NT2/D1 (cell line): ENCODE measurements around the gene DNTTIP2.
"Not testable (repeated sequence)": the region's sequence is repeated elsewhere in the genome, so short reads cannot be mapped to it uniquely, and the experiment has no call there.

ENCODE experiments used
- DNase-seq: peaks from one replicate; pipeline ENCODE4 v3.0.0-alpha.2; 2011; ENCODE audit warnings: low read depth, low spot score
- H3K27me3 ChIP-seq: 2 replicates; pipeline ENCODE4 v1.6.0; 2011; ENCODE audit warnings: mild to moderate bottlenecking; ENCODE audit not compliant: insufficient read length, insufficient read depth
- H3K36me3 ChIP-seq: 2 replicates; pipeline ENCODE4 v1.6.1; 2011; ENCODE audit warnings: mild to moderate bottlenecking, low read length, mixed read lengths; ENCODE audit not compliant: insufficient read depth, insufficient read length
- H3K4me1 ChIP-seq: 2 replicates; pipeline ENCODE4 v1.5.1; 2011; ENCODE audit not compliant: insufficient read depth, insufficient read length
- H3K4me3 ChIP-seq: 2 replicates; pipeline ENCODE4 v1.5.1; 2011; ENCODE audit warnings: low read depth; ENCODE audit not compliant: insufficient read length
- H3K9ac ChIP-seq: 2 replicates; pipeline ENCODE4 v1.6.0; 2011; ENCODE audit warnings: low read depth; ENCODE audit not compliant: insufficient read length
- H3K9me3 ChIP-seq: 2 replicates; pipeline ENCODE4 v1.5.1; 2011; ENCODE audit warnings: mild to moderate bottlenecking, low read length; ENCODE audit not compliant: insufficient read depth
- SUZ12 ChIP-seq: IDR thresholded peaks from 2 replicates; pipeline ENCODE4 v1.6.1; 2011; ENCODE audit not compliant: insufficient read length, insufficient read depth; ENCODE audit errors: extremely low read depth
- YY1 ChIP-seq: IDR thresholded peaks from 2 replicates; pipeline ENCODE4 v1.6.1; 2011; ENCODE audit not compliant: insufficient read length, insufficient read depth
- ZNF274 ChIP-seq: IDR thresholded peaks from 2 replicates; pipeline ENCODE4 v1.6.1; 2011; ENCODE audit warnings: mild to moderate bottlenecking, low read depth, low read length

Gene DNTTIP2

GRCh38 chr1:93853940-93854339 is 25.1 kb downstream of the DNTTIP2 start:
- TF ChIP-seq SUZ12 = no peak
- H3K9ac ChIP-seq = no peak overlapping the region
- H3K4me1 ChIP-seq = no peaks in the 10 kb centered on the region
- no peak overlapping the region for H3K4me3 ChIP-seq
- no peaks in the 10 kb centered on the region for H3K27me3 ChIP-seq
- peaks cover 32% of the 10 kb centered on the region for H3K9me3 ChIP-seq
- H3K36me3 ChIP-seq = no peaks in the 10 kb centered on the region
- no peak for DNase-seq

- H3K4me3 ChIP-seq = no peak overlapping the region
- no peak overlapping the region for H3K9ac ChIP-seq
- no peaks in the 10 kb centered on the region for H3K27me3 ChIP-seq
- TF ChIP-seq YY1 (no peak), ZNF274 (no peak), SUZ12 (no peak)
- H3K36me3 ChIP-seq = no peaks in the 10 kb centered on the region
- no peaks in the 10 kb centered on the region for H3K4me1 ChIP-seq
- DNase-seq = no peak
- H3K9me3 ChIP-seq = peaks cover 32% of the 10 kb centered on the region
These were observed 27.1 kb downstream of the DNTTIP2 start for GRCh38 chr1:93851878-93852277.

- no peaks in the 10 kb centered on the region for H3K27me3 ChIP-seq
- no peak overlapping the region for H3K9ac ChIP-seq
- no peaks in the 10 kb centered on the region for H3K36me3 ChIP-seq
- peaks cover 32% of the 10 kb centered on the region for H3K9me3 ChIP-seq
- TF ChIP-seq SUZ12 (no peak), ZNF274 (no peak), YY1 (no peak)
- no peaks in the 10 kb centered on the region for H3K4me1 ChIP-seq
- no peak for DNase-seq
- H3K4me3 ChIP-seq = no peak overlapping the region
These were observed 27.7 kb downstream of the DNTTIP2 start for GRCh38 chr1:93851327-93851712.

GRCh38 chr1:93850687-93851326 is 28.2 kb downstream of the DNTTIP2 start:
- DNase-seq, H3K4me3 ChIP-seq: not testable (repeated sequence)

GRCh38 chr1:93848350-93848883 is 30.6 kb downstream of the DNTTIP2 start:
- Histone ChIP-seq H3K4me3 (peak overlapping the region; percentile 89), H3K27me3 (no peaks in the 10 kb centered on the region), H3K4me1 (peaks cover 3% of the 10 kb centered on the region), H3K9me3 (peaks cover 17% of the 10 kb centered on the region), H3K36me3 (no peaks in the 10 kb centered on the region), H3K9ac (peak overlapping the region; percentile 92)
- TF ChIP-seq YY1 = no peak
- no peak for TF ChIP-seq ZNF274
- TF ChIP-seq SUZ12 = no peak
- DNase-seq = no peak

More at GRCh38 chr1:93850687-93851326, 28.2 kb downstream of the DNTTIP2 start:
- H3K4me1 ChIP-seq, H3K27me3 ChIP-seq, H3K36me3 ChIP-seq, H3K9ac ChIP-seq: not testable (repeated sequence)
- H3K9me3 ChIP-seq = peaks cover 32% of the 10 kb centered on the region

- TF ChIP-seq ZNF274 (no peak), SUZ12 (no peak), YY1 (no peak)
- Histone ChIP-seq H3K9me3 (peaks cover 17% of the 10 kb centered on the region), H3K4me1 (peaks cover 3% of the 10 kb centered on the region), H3K4me3 (peak overlapping the region; percentile 89), H3K27me3 (no peaks in the 10 kb centered on the region), H3K36me3 (no peaks in the 10 kb centered on the region), H3K9ac (peak overlapping the region; percentile 92)
- no peak for DNase-seq
These were observed 31.2 kb downstream of the DNTTIP2 start for GRCh38 chr1:93847811-93848288.

GRCh38 chr1:93846992-93847810 is 31.8 kb downstream of the DNTTIP2 start:
- H3K27me3 ChIP-seq = no peaks in the 10 kb centered on the region
- peak overlapping the region; percentile 89 for H3K4me3 ChIP-seq
- TF ChIP-seq YY1 (no peak), ZNF274 (no peak), SUZ12 (no peak)
- peaks cover 3% of the 10 kb centered on the region for H3K4me1 ChIP-seq
- peaks cover 17% of the 10 kb centered on the region for H3K9me3 ChIP-seq
- H3K9ac ChIP-seq = peak overlapping the region; percentile 92
- peak; percentile 83 for DNase-seq
- peaks cover 5% of the 10 kb centered on the region for H3K36me3 ChIP-seq
